ENCODE results near the gene KMT2D.

KMT2D gene

GRCh38 chr12:49032679-49033447 lies 27.7 kb downstream of the KMT2D start:
- DNase-seq, result no peak

GRCh38 chr12:49032276-49032675 lies 28.3 kb downstream of the KMT2D start:
- DNase-seq, result no peak

GRCh38 chr12:49031573-49032161 lies 28.9 kb downstream of the KMT2D start:
- no peak for DNase-seq

- no peak for DNase-seq
Measured at GRCh38 chr12:49030714-49031572, 29.7 kb downstream of the KMT2D start.

DNA sequence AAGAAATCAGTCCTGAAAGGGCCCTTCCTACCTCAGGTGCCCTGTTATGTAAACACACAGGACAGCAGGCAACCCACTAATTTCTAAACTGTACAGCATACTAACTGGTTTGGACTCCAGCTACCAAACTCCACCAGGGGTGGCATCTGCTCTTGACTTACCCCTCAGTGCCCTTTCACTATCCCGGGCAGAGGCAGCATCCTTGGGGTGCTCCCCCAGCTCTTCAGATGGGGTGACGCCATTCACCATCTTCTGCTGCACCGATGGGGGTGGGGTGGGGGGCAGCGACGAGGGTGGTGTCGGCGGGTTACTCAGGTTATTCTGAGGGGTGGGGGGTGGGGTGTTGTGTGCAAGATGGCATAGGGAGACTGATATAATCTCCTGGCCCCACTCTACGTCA lies 30.5 kb downstream of the KMT2D start:
- no peak for DNase-seq

DNA sequence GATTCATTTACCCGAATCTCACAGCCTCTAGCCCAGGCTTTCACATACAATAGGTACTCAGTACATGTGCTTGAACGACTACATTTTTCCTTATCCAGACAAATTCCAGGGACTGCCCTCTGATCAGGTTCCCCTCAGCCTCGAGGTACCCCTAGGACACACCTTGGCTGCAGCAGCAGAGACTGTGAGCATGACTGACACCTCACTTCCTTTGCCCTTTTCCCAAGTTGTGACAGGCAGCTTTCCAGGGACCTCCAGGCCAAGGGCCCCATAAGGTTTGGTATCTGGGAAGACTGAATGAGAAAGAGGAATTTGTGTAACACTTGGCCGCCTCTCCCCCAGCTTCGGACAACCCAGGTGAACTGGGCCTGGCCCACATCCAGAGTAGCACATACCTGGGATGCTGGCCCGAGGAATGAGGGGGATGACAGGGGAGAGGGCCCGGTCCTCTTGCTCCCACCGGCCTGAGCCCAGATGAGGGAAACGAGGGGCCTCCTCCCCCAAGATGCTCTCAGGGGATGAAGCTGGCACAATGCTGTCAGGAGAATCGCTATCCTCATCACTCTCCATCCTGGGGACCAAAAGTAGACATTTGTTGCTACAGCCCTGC lies 31.8 kb downstream of the KMT2D start:
- DNase-seq, result no peak

GRCh38 chr12:49027846-49028555 lies 32.6 kb downstream of the KMT2D start:
- DNase-seq, result no peak

GRCh38 chr12:49026678-49027480 lies 33.7 kb downstream of the KMT2D start:
- no peak for DNase-seq

DNA sequence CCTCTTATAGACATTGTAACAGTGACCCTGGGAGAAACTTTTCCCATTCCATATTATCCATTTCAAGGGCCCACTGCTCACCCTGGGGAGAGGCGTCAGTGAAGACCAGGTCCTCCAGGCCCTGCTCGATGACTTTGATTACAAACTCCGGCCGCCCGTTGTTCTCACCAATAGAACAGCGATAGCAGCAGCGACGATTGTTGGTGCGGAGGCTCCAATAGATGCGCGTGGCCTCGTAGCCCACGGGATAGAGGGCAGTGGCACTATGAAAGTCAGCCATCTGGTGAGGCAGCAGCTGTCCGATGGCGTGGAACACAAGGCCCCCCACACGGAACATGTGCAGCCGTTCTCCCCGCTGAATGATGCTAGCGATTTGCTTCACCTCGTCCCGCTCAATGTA lies 34.5 kb downstream of the KMT2D start:
- DNase-seq, result no peak

DNA sequence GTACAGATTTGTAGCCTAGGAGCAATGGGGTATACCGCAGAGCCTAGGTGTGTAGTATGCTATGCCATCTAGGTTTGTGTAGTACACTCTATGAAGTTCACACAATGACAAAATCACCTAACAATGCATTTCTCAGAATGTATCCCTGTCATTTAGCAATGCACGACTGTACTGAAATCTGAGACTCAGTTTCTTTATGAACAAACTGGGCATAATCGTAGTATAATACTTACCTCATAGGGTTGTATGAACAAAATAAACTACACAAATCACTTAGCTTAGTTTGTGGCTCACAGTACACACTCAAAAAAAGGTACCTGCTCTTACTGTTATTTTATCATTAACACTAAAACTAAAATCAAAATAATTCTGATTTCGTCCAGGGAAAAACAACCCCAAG lies 35.1 kb downstream of the KMT2D start:
- DNase-seq, result no peak

- DNase-seq, result no peak
Measured at GRCh38 chr12:49024543-49024942, 36.1 kb downstream of the KMT2D start.

DNA sequence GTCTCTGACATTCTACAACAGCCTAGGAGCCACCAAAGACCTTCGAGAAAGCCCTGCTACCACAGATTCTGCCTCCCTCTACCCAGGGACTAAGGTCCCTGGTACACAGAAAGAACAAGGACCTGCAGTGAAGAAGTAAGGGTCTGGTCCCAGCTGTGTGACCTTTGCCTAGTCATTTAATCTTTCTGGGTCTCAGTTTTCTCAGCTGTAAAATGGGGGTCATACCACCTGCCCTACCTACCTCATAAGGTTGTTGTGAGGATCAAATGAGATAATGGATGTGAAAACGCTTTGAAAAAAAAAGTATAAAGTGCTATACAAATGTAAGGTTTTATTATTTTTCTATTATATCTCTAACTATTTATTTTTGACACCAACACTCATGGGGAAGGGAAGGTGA lies 36.8 kb downstream of the KMT2D start:
- no peak for DNase-seq

DNA sequence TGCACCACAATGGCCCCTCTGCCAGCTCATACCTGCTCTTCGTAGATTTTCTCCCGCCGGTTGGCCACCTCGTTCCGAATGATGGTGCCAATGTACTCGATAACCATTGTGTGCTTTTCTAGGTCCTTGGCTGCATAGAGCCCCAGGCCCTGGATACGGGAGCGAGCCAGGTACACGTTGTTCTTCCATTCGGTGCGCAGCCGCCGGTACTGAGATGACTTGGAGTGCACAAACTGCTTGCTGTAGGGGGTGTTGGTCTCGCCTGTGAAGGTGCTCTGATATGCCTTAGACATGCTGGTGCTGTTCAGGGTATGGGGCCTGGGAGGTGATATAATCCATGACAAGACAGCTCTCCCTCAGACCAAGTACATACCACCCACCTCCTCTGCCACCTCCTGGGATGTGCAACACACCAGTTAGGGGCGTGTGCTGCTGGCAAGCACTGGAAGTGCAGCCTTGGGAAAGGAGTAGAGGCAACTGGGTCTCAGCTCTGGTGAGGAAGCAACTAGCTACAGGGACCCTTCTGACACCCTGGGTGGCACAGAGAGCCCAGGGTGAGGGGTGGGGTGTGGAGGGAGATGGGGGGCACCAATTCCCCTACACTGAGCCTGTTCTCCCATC lies 37.9 kb downstream of the KMT2D start:
- DNase-seq, result no peak

DNA sequence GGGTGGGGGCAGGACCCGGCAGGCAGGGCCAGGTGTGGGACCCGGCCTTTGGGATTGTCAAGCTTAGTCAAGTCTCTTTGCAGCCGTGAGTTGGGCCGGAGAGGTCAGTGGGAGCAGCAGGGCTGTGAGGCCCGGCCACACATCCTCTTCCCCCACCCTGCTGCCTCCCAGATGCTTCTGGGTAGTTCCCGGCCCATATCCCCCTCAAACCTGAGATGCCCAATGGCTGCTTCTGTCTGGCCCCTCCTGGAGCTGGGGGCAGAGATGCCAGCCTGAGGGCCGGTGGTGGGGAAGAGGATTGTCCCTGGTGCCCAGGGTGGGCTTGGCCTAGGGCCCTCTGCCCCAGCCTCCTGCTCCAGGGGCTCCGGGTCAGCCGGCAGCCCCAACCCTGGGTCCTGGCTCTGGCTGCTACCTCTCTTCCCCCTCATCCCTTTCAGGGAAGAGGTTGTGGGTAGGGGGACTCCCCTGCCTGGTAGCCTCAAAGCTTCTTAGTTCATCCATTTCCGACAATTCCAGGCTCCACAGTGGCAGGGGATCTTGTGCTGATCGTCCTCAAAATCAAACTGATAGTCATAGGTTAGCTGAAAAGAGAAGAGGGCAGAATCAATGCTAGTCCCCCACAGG lies 39.2 kb downstream of the KMT2D start:
- no peak for DNase-seq

DNA sequence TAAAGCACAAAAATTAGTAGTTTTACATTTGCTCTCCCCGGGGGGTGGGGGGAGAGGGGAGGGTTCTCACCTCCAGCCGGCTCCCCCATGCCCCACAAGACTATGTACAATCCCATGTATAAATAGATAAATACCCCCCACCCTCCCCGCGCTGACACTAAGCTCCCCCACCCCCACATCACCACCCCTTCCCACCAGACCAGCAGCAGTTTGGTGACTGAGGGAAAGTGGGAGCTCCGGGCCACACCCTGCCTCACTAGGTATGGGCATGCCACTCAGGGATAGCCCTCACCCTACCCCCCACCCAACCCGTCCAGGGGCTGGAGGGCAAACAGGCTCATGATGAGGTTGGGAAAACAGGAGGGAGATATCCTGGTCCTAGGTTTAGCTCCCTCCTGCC lies 40.2 kb downstream of the KMT2D start:
- DNase-seq, result no peak

- DNase-seq, result no peak
Measured at GRCh38 chr12:49019443-49020324, 40.9 kb downstream of the KMT2D start.

DNA sequence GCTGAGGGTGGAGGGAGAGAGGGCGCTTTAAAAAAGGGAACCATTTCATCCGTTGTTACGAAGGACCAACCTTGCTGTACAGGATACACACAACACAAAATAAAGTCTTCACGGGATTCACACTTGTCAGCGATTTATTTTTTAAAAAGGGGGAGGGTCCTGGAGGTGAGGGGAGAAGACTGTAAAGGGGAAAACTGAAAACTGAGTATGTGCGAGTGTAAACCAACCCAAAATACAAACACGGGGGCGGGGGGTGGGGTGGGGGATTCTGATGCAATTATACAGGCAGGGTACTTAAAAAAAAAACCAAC lies 41.5 kb downstream of the KMT2D start:
- DNase-seq, result no peak

- peak; percentile 90 to 91 for DNase-seq
Measured at GRCh38 chr12:49018261-49019119, 42.1 kb downstream of the KMT2D start, which contains the start of gene PRKAG1. PRKAG1 (minus strand) TSS chr12:49018776; CDS start chr12:49018740, 36 bp downstream.

DNA sequence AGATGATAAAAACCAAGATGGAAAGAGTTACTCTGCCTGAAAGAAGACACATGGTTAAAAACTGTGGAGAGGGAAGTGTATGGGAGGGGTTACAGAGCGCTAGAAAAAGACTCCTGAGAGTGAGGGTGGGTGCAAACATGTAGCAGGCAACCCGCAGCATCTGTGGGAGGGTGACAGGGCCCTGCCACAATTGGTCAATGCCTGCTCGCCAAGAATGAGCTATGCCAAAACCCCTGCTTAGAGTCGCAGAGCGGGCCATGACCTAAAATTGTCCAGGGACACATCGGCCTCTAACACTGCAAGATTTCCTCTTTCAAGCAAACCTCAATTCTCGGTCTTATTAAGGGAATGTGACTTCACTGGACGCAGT lies 42.7 kb downstream of the KMT2D start:
- peak in 1 of 2 donors; percentile 51 for DNase-seq
